Stimulated activated CD8-positive, alpha-beta memory T cell treated with anti-CD3 and anti-CD28 coated beads, Interleukin-4, amount 100 ng/mL, for 48 hours (primary cell): ENCODE data around the gene PPARA.

ENCODE experiments used
- DNase-seq: peaks from one replicate; pipeline ENCODE4 v3.0.0-alpha.2; 2020

PPARA gene

GRCh38 chr22:46278656-46279645 lies 128.6 kb downstream of the PPARA start:
- DNase-seq, result no peak

DNA sequence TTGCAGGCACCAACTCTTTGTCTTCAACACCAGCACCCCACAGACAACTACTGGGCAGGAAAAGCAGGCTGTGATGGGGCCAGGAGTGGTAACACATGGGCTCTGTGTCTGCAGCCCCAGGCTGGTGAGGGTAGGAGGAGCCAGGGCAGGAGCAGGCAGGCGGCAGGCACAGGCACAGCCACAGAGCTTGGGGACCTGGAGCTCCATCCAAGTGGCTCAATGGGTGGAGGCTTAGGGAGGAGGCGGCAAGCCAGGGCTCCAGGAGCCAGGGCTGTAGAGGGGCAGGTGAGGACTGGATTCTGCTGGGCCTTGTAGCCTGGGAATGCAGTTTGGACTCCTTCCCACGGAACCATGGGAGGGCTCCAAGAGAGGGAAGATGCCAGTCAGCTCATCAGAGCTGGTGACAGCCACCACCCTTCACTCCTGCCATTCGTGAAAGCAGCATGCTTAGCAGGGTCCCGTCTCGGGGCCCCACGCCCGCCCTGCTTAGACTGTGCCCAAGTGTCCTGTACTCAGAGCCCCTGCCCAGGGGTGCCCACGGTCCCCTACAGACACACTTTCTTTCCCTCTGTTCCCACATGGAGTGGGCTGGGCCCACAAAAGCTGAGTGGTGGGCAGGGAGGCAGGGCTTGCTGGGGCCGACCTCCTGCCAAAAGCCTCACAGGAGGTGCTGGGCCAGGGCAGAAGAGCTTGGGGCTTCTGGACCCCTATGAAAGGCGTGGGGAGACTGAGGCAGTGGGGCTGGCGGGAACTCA lies 129.9 kb downstream of the PPARA start:
- no peak for DNase-seq

DNA sequence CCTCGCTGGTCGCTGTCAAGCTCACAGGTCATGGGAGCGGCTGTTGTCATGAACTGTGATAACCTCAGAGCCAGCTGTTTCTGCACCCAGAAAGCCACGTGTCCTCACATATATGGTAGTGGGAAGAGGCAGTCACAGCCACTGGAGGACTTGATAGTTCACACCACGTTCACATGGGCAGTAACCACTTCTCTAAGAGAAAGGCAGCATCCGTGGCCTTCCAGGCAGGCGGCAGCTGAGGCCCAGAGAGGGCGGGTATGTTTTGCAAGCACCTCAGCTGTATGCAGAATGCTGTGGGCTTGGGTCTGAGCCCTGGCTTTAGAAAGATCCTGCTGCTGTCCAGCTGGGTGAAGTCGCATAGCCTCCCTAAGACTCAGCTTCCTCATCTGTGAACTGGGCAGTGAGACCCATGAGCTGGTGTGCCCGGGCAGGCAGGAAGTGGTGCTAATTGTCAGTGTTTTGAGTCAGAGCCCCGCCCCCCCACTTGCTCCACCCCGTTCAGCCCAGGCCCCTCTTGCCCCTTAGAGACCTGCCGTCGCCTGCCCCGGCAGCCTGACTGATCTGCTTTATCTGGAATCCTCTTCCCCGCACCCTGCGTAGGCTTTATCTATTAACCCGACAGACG lies 130.8 kb downstream of the PPARA start:
- DNase-seq, result no peak

DNA sequence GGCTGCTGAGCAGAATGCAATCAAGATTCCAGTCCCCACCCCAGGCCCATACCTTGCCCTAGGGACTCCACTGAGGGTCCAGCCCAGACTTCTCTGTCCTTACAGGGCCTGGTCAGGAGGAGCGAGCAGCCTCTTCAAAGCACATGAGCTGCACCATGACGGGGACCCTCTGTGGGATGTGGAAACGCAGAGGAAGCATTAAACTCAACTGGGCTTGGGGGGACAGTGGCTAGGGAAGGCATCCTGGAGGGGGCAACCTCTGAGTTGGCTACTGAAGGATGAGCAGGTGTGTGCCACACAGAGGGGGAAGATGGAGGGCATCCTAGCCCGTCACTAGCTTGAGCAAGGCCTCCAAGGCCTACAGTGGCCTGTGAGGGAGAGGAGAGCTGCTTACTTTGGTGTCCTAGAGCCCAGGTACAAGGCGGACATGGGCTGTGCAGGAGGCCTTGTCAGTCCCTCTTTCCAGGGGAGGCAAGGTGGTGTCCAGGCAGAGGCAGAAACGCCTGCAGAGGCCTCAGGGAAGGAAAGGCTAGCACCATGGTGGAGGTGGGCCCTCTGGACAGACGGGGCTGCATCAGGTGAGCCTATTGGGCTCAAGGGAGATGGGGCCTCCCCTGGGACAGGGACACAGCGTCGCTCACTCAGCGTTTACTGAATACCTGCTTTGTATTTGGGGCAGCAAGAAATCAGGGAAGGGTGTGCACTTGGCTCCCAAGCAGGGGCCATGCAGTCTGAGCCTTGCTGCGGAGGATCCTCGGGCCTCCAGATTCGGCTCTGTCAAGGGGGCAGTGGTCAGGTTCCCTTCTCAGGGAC lies 131.7 kb downstream of the PPARA start:
- no peak for DNase-seq

- no peak for DNase-seq
Measured at GRCh38 chr22:46286006-46286405, 135.7 kb downstream of the PPARA start.

GRCh38 chr22:46286941-46287872 lies 136.9 kb downstream of the PPARA start:
- no peak for DNase-seq

- peak; percentile 47 for DNase-seq
Measured at GRCh38 chr22:46287873-46288751, 137.8 kb downstream of the PPARA start.

- DNase-seq, result no peak
Measured at GRCh38 chr22:46288846-46289243, 138.5 kb downstream of the PPARA start.

- DNase-seq, result no peak
Measured at GRCh38 chr22:46289244-46289891, 139.0 kb downstream of the PPARA start.

DNA sequence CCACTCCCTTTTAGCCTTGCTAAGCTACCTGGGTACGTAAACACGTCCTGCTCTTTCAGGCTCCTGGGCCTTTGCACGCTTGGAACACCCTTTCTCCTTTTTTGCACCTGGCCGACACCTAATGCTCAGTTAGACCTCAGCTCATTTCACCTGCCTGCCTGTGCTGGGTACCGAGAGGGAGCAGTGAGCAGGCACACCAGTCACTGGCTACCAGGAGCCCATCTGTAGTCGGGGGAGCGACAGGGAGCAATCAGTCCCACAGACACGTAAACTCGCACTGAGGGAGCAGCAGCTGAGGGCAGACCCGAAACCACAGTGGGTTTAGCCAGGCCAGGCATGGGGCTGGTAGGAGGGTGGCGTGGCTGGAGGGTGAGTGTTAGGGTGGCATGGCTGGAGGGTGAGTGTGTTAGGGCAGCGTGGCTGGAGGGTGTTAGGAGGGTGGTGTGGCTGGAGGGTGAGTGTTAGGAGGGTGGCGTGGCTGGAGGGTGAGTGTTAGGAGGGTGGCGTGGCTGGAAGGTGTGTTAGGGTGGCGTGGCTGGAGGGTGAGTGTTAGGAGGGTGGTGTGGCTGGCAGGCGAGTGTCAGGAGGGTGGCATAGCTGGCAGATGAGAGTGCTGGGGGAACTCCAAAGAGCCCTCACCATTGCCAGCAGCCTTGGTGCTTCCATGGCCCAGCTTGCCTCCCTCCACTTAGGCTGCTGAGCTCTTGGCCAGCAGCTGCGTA lies 140.0 kb downstream of the PPARA start:
- no peak for DNase-seq

DNA sequence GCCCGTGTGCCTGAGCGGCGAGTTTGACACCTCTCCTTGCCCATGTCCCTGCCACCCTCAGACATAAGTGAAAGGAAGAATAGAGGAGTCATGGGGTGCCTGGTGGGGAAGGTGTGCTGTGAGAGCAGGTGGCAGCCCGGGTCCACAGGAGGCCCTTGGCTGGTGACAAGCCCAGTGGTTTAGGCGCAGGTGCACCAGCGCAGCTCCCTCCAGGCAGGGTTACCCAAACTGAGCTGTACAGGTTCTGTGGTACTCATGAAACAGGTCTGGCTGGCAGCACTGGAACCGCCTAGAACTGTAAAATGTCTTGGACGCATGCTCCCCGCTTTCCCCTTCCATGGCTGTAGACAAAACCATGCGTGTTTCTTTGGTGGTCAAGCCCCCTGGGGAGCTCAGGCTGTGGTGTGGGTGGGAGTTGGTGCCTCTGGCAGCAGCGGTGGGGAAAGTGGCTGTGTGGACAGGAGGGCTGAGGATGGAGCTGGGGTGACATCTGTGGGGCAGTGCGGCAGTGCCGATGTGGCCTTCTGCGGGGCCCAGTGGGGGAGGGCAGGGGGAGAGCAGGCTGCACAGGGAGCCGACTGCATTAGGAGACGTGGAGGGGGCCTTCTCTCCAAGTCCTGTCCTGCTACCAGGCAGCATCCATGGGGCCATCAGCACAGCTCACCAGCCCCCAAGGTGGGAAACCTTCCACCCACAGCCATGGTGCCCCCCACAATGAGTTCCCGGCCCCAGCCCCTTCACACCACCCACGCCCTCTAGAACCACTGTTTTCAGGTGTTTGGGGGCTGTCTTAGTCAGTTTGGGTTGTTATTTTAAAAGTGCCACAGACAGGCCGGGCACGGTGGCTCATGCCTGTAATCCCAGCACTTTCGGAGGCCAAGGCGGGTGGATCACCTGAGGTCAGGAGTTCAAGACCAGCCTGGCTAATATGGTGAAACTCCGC lies 140.8 kb downstream of the PPARA start:
- no peak for DNase-seq

DNA sequence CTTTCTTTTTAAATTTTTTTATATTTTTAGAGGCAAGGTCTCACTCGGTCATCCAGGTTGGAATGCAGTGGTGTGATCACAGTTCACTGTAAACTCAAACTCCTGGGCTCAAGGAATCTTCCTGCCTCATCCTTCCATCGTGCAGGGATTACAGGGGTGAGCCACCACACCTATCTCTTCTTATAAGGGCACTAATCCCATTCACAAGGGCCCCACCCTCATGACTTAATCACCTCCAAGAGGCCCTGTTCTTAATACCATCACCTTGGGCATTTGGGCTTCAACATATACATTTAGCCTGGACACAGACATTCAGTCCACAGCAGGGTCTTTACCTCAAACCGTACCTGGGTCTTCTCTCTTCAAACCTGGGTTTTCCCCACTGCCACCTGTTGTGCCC lies 141.8 kb downstream of the PPARA start:
- DNase-seq, result no peak

- DNase-seq, result no peak
Measured at GRCh38 chr22:46292732-46293131, 142.4 kb downstream of the PPARA start.
